ENCODE measurements around the gene HBM. TPM values are rescaled to one million over a fixed set of nuclear protein-coding genes. Genes with fewer than 3 reads are reported as not detected.
"Not testable (repeated sequence)": the region's sequence is repeated elsewhere in the genome, so short reads cannot be mapped to it uniquely, and the experiment has no call there.

The HBM gene
- total RNA-seq, 1 donor from 2014 or later = not detected

DNA sequence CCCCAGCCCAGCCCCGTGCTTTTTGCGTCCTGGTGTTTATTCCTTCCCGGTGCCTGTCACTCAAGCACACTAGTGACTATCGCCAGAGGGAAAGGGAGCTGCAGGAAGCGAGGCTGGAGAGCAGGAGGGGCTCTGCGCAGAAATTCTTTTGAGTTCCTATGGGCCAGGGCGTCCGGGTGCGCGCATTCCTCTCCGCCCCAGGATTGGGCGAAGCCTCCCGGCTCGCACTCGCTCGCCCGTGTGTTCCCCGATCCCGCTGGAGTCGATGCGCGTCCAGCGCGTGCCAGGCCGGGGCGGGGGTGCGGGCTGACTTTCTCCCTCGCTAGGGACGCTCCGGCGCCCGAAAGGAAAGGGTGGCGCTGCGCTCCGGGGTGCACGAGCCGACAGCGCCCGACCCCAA is 10.2 kb downstream of the HBM start:
- not testable (repeated sequence) for H3K4me2 ChIP-seq; H3K27ac ChIP-seq; H3K9me3 Mint-ChIP-seq; H3K36me3 Mint-ChIP-seq; H3K27ac Mint-ChIP-seq; H2AFZ ChIP-seq (replicated peaks); DNase-seq (ENCODE audit: low spot score); H3K4me3 Mint-ChIP-seq; H3K4me1 Mint-ChIP-seq; H3K9me3 ChIP-seq (ENCODE audit: low read depth); H3K36me3 ChIP-seq; H3K9ac ChIP-seq; H3K79me2 ChIP-seq (ENCODE audit: low read depth); H3K4me1 ChIP-seq; H3K4me3 ChIP-seq
- Histone ChIP-seq H4K20me1 (ENCODE audit: low read depth) (peaks cover 63% of the 10 kb centered on the region), H3K27me3 (peaks cover 89% of the 10 kb centered on the region), H3F3A (ENCODE audit: low read depth) (peaks cover 18% of the 10 kb centered on the region)
- peaks cover 53% of the 10 kb centered on the region for H3K27me3 Mint-ChIP-seq (ENCODE audit: insufficient read depth, low read depth)
- TF ChIP-seq EZH2 (IDR thresholded peaks at IDR 0.05) = peak; percentile 10
- peak; percentile 32 for TF ChIP-seq EZH2phosphoT487 (IDR thresholded peaks at IDR 0.05)

DNA sequence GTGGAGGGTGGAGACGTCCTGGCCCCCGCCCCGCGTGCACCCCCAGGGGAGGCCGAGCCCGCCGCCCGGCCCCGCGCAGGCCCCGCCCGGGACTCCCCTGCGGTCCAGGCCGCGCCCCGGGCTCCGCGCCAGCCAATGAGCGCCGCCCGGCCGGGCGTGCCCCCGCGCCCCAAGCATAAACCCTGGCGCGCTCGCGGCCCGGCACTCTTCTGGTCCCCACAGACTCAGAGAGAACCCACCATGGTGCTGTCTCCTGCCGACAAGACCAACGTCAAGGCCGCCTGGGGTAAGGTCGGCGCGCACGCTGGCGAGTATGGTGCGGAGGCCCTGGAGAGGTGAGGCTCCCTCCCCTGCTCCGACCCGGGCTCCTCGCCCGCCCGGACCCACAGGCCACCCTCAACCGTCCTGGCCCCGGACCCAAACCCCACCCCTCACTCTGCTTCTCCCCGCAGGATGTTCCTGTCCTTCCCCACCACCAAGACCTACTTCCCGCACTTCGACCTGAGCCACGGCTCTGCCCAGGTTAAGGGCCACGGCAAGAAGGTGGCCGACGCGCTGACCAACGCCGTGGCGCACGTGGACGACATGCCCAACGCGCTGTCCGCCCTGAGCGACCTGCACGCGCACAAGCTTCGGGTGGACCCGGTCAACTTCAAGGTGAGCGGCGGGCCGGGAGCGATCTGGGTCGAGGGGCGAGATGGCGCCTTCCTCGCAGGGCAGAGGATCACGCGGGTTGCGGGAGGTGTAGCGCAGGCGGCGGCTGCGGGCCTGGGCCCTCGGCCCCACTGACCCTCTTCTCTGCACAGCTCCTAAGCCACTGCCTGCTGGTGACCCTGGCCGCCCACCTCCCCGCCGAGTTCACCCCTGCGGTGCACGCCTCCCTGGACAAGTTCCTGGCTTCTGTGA is 11.0 kb downstream of the HBM start, which contains the start of gene HBA1:
Gene HBA1 (plus strand): TSS at position 204 of the 906 bp plus-strand sequence. CDS start 37 bp downstream, at position 241.
- H3K36me3 ChIP-seq; H3K4me1 Mint-ChIP-seq; H3K9me3 Mint-ChIP-seq; H3K4me3 ChIP-seq; H3K9ac ChIP-seq; H2AFZ ChIP-seq (replicated peaks); H3K79me2 ChIP-seq (ENCODE audit: low read depth); H3K36me3 Mint-ChIP-seq; H3K27ac Mint-ChIP-seq; H3K9me3 ChIP-seq (ENCODE audit: low read depth); H3K4me2 ChIP-seq; H3K4me1 ChIP-seq; H3K27ac ChIP-seq; DNase-seq (ENCODE audit: low spot score): not testable (repeated sequence)
- peaks cover 25% of the 10 kb centered on the region for H3F3A ChIP-seq (ENCODE audit: low read depth)
- peaks cover 50% of the 10 kb centered on the region for H3K27me3 Mint-ChIP-seq (ENCODE audit: insufficient read depth, low read depth)
- peaks cover 87% of the 10 kb centered on the region for H3K27me3 ChIP-seq
- peak within 1 kb of the TSS; percentile 63 for H3K4me3 Mint-ChIP-seq
- H4K20me1 ChIP-seq (ENCODE audit: low read depth) = peaks cover 64% of the 10 kb centered on the region
- TF ChIP-seq EZH2phosphoT487 (IDR thresholded peaks at IDR 0.05) = peak; percentile 91
- TF ChIP-seq EZH2 (IDR thresholded peaks at IDR 0.05) = peak; percentile 94

- no peaks in the 10 kb centered on the region for H3K4me1 ChIP-seq
- no peak overlapping the region for H3K4me2 ChIP-seq
- TF ChIP-seq CTCF (IDR thresholded peaks at IDR 0.05) (no peak), EZH2 (IDR thresholded peaks at IDR 0.05) (peak; percentile 95), EZH2phosphoT487 (IDR thresholded peaks at IDR 0.05) (peak; percentile 86)
- no peak overlapping the region for H3K27ac ChIP-seq
- no peaks in the 10 kb centered on the region for H3K36me3 ChIP-seq
- H3K4me1 Mint-ChIP-seq = peaks cover 10% of the 10 kb centered on the region
- H3F3A ChIP-seq (ENCODE audit: low read depth) = peaks cover 30% of the 10 kb centered on the region
- H3K9ac ChIP-seq = no peak overlapping the region
- H3K27ac Mint-ChIP-seq = no peak overlapping the region
- peak; percentile 39 for DNase-seq (ENCODE audit: low spot score)
- H3K9me3 ChIP-seq (ENCODE audit: low read depth) = no peaks in the 10 kb centered on the region
- H3K79me2 ChIP-seq (ENCODE audit: low read depth) = no peaks in the 10 kb centered on the region
- H3K36me3 Mint-ChIP-seq = no peaks in the 10 kb centered on the region
- peaks cover 50% of the 10 kb centered on the region for H3K27me3 Mint-ChIP-seq (ENCODE audit: insufficient read depth, low read depth)
- H2AFZ ChIP-seq (replicated peaks) = no peak overlapping the region
- peaks cover 66% of the 10 kb centered on the region for H4K20me1 ChIP-seq (ENCODE audit: low read depth)
- H3K27me3 ChIP-seq = peaks cover 82% of the 10 kb centered on the region
- peak overlapping the region; percentile 63 for H3K4me3 Mint-ChIP-seq
- peaks cover 2% of the 10 kb centered on the region for H3K9me3 Mint-ChIP-seq
- H3K4me3 ChIP-seq = no peak overlapping the region
Observed at GRCh38 chr16:177394-177822, 11.6 kb downstream of the HBM start.

DNA sequence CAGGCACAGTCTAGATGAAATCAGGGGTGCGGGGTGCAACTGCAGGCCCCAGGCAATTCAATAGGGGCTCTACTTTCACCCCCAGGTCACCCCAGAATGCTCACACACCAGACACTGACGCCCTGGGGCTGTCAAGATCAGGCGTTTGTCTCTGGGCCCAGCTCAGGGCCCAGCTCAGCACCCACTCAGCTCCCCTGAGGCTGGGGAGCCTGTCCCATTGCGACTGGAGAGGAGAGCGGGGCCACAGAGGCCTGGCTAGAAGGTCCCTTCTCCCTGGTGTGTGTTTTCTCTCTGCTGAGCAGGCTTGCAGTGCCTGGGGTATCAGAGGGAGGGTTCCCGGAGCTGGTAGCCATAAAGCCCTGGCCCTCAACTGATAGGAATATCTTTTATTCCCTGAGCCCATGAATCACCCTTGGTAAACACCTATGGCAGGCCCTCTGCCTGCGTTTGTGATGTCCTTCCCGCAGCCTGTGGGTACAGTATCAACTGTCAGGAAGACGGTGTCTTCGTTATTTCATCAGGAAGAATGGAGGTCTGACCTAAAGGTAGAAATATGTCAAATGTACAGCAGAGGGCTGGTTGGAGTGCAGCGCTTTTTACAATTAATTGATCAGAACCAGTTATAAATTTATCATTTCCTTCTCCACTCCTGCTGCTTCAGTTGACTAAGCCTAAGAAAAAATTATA is 12.3 kb downstream of the HBM start:
- TF ChIP-seq EZH2phosphoT487 (IDR thresholded peaks at IDR 0.05) (no peak), CTCF (IDR thresholded peaks at IDR 0.05) (no peak), EZH2 (IDR thresholded peaks at IDR 0.05) (no peak)
- H3K36me3 ChIP-seq = no peaks in the 10 kb centered on the region
- Mint-ChIP-seq H3K9me3 (peaks cover 2% of the 10 kb centered on the region), H3K27me3 (ENCODE audit: insufficient read depth, low read depth) (peaks cover 50% of the 10 kb centered on the region), H3K36me3 (no peaks in the 10 kb centered on the region), H3K4me1 (peaks cover 10% of the 10 kb centered on the region), H3K4me3 (peak overlapping the region; percentile 41), H3K27ac (no peak overlapping the region)
- no peaks in the 10 kb centered on the region for H3K4me1 ChIP-seq
- H2AFZ ChIP-seq (replicated peaks) = no peak overlapping the region
- no peak overlapping the region for H3K27ac ChIP-seq
- no peak overlapping the region for H3K4me3 ChIP-seq
- H3F3A ChIP-seq (ENCODE audit: low read depth) = peaks cover 37% of the 10 kb centered on the region
- H3K9ac ChIP-seq = no peak overlapping the region
- no peak overlapping the region for H3K4me2 ChIP-seq
- no peaks in the 10 kb centered on the region for H3K79me2 ChIP-seq (ENCODE audit: low read depth)
- H4K20me1 ChIP-seq (ENCODE audit: low read depth) = peaks cover 66% of the 10 kb centered on the region
- DNase-seq (ENCODE audit: low spot score) = no peak
- no peaks in the 10 kb centered on the region for H3K9me3 ChIP-seq (ENCODE audit: low read depth)
- H3K27me3 ChIP-seq = peaks cover 80% of the 10 kb centered on the region
